ENCODE results near the gene TCP11L2. TPM values are rescaled to one million over a fixed set of nuclear protein-coding genes. Genes with fewer than 3 reads are reported as not detected.

TCP11L2 gene
- total and polyA plus RNA-seq, 8 donors, result 21.3 to 49.5 (median 28.3) TPM

- no peak overlapping the region for H3K4me3 ChIP-seq
- H3K4me1 ChIP-seq, result peaks cover 0 to 28% of the 10 kb centered on the region in 2 donors
- intact Hi-C loops (cut with DNase I), result no loop called here
- H3K9me3 ChIP-seq, result no peaks in the 10 kb centered on the region
- H3K36me3 ChIP-seq, result no peaks in the 10 kb centered on the region
- H3K27me3 ChIP-seq, result no peaks in the 10 kb centered on the region
- no peak for DNase-seq
- no peak for ATAC-seq
- H3K27ac ChIP-seq, result peak overlapping the region in 1 of 2 donors; percentile 61
- no peak for TF ChIP-seq CTCF (IDR thresholded peaks at IDR 0.05)
These were observed 33.3 kb upstream of the TCP11L2 start for GRCh38 chr12:106269150-106269771.

GRCh38 chr12:106271575-106272505 is 30.7 kb upstream of the TCP11L2 start:
- peaks cover 0 to 33% of the 10 kb centered on the region in 2 donors for H3K4me1 ChIP-seq
- ATAC-seq, result no peak
- no peaks in the 10 kb centered on the region for H3K9me3 ChIP-seq
- intact Hi-C loops (cut with DNase I), result no loop called here
- TF ChIP-seq CTCF (IDR thresholded peaks at IDR 0.05), result no peak
- no peaks in the 10 kb centered on the region for H3K27me3 ChIP-seq
- H3K36me3 ChIP-seq, result no peaks in the 10 kb centered on the region
- DNase-seq, result no peak
- H3K27ac ChIP-seq, result no peak overlapping the region
- H3K4me3 ChIP-seq, result no peak overlapping the region

- Histone ChIP-seq H3K9me3 (no peaks in the 10 kb centered on the region), H3K36me3 (no peaks in the 10 kb centered on the region), H3K4me1 (peaks cover 0 to 33% of the 10 kb centered on the region in 2 donors), H3K27me3 (no peaks in the 10 kb centered on the region), H3K4me3 (no peak overlapping the region), H3K27ac (no peak overlapping the region)
- ATAC-seq, result no peak
- no peak for TF ChIP-seq CTCF (IDR thresholded peaks at IDR 0.05)
- intact Hi-C loops (cut with DNase I), result no loop called here
- DNase-seq, result no peak
These were observed 29.0 kb upstream of the TCP11L2 start for GRCh38 chr12:106273491-106273890.

- ATAC-seq, result no peak
- intact Hi-C loops (cut with DNase I), result no loop called here
- TF ChIP-seq CTCF (IDR thresholded peaks at IDR 0.05), result no peak
These were observed 28.5 kb upstream of the TCP11L2 start for GRCh38 chr12:106274012-106274411.

GRCh38 chr12:106274575-106275121 is 27.9 kb upstream of the TCP11L2 start:
- H3K36me3 ChIP-seq, result no peaks in the 10 kb centered on the region
- peak overlapping the region in 1 of 2 donors; percentile 39 for H3K27ac ChIP-seq
- H3K9me3 ChIP-seq, result no peaks in the 10 kb centered on the region
- no peaks in the 10 kb centered on the region for H3K27me3 ChIP-seq
- intact Hi-C loops (cut with DNase I), result no loop called here
- TF ChIP-seq CTCF (IDR thresholded peaks at IDR 0.05), result no peak
- peaks cover 0 to 25% of the 10 kb centered on the region in 2 donors for H3K4me1 ChIP-seq
- ATAC-seq, result peak; percentile 90
- no peak overlapping the region for H3K4me3 ChIP-seq
- peak in 1 of 4 donors; percentile 42 for DNase-seq

More at GRCh38 chr12:106274012-106274411, 28.5 kb upstream of the TCP11L2 start:
- Histone ChIP-seq H3K9me3 (no peaks in the 10 kb centered on the region), H3K4me1 (peaks cover 0 to 31% of the 10 kb centered on the region in 2 donors), H3K27ac (no peak overlapping the region), H3K4me3 (no peak overlapping the region), H3K27me3 (no peaks in the 10 kb centered on the region), H3K36me3 (no peaks in the 10 kb centered on the region)
- no peak for DNase-seq

Measured in left lung (tissue), 10 donors.